Measurements from ENCODE around the gene WDR27. TPM values are rescaled to one million over a fixed set of nuclear protein-coding genes. Genes with fewer than 3 reads are reported as not detected.
"Not testable (repeated sequence)": the region's sequence is repeated elsewhere in the genome, so short reads cannot be mapped to it uniquely, and the experiment has no call there.

Gene WDR27
- total and polyA plus RNA-seq, 2 experiments from 2014 or later, result 54.4 to 83.0 TPM

- H3K27me3 ChIP-seq, result no peaks in the 10 kb centered on the region
- no peak for DNase-seq (ENCODE audit: low read depth in 1 of 2, low spot score in 1 of 2)
Measured at GRCh38 chr6:169445661-169446581, 255.9 kb downstream of the WDR27 start.

GRCh38 chr6:169445227-169445626, 256.6 kb downstream of the WDR27 start:
- DNase-seq (ENCODE audit: low read depth in 1 of 2, low spot score in 1 of 2), result no peak
- H3K27me3 ChIP-seq, result no peaks in the 10 kb centered on the region
- no peaks in the 10 kb centered on the region for H3K4me1 ChIP-seq (ENCODE audit: low read depth)
- TF ChIP-seq CTCF (IDR thresholded peaks at IDR 0.05; ENCODE audit: low read depth, low read length), result peak; percentile 11
- no peak overlapping the region for H3K4me3 ChIP-seq
- no peak overlapping the region for H3K27ac ChIP-seq
- H3K9me3 ChIP-seq (ENCODE audit: low read depth), result no peaks in the 10 kb centered on the region
- H3K36me3 ChIP-seq, result no peaks in the 10 kb centered on the region

More at GRCh38 chr6:169445661-169446581, 255.9 kb downstream of the WDR27 start:
- no peak for TF ChIP-seq CTCF (IDR thresholded peaks at IDR 0.05; ENCODE audit: low read depth, low read length)
- Histone ChIP-seq H3K4me1 (ENCODE audit: low read depth) (no peaks in the 10 kb centered on the region), H3K9me3 (ENCODE audit: low read depth) (no peaks in the 10 kb centered on the region), H3K36me3 (no peaks in the 10 kb centered on the region), H3K4me3 (no peak overlapping the region), H3K27ac (no peak overlapping the region)

GRCh38 chr6:169441292-169441691, 260.5 kb downstream of the WDR27 start:
- Histone ChIP-seq H3K4me3 (no peak overlapping the region), H3K27me3 (no peaks in the 10 kb centered on the region), H3K9me3 (ENCODE audit: low read depth) (no peaks in the 10 kb centered on the region), H3K36me3 (no peaks in the 10 kb centered on the region), H3K4me1 (ENCODE audit: low read depth) (no peaks in the 10 kb centered on the region), H3K27ac (no peak overlapping the region)
- no peak for DNase-seq (ENCODE audit: low read depth in 1 of 2, low spot score in 1 of 2)
- no peak for TF ChIP-seq CTCF (IDR thresholded peaks at IDR 0.05; ENCODE audit: low read depth, low read length)

- Histone ChIP-seq H3K27me3 (no peaks in the 10 kb centered on the region), H3K27ac (no peak overlapping the region), H3K36me3 (no peaks in the 10 kb centered on the region), H3K9me3 (ENCODE audit: low read depth) (no peaks in the 10 kb centered on the region), H3K4me3 (no peak overlapping the region), H3K4me1 (ENCODE audit: low read depth) (no peaks in the 10 kb centered on the region)
- DNase-seq (ENCODE audit: low read depth in 1 of 2, low spot score in 1 of 2), result no peak
- TF ChIP-seq CTCF (IDR thresholded peaks at IDR 0.05; ENCODE audit: low read depth, low read length), result no peak
Measured at GRCh38 chr6:169439710-169440109, 262.1 kb downstream of the WDR27 start.

- DNase-seq (ENCODE audit: low read depth in 1 of 2, low spot score in 1 of 2); H3K4me3 ChIP-seq; H3K9me3 ChIP-seq (ENCODE audit: low read depth); H3K27me3 ChIP-seq; H3K36me3 ChIP-seq; H3K4me1 ChIP-seq (ENCODE audit: low read depth); H3K27ac ChIP-seq: not testable (repeated sequence)
Measured at GRCh38 chr6:169434554-169434953, 267.3 kb downstream of the WDR27 start.

- Histone ChIP-seq H3K4me1 (ENCODE audit: low read depth) (peaks cover 7% of the 10 kb centered on the region), H3K9me3 (ENCODE audit: low read depth) (no peaks in the 10 kb centered on the region), H3K4me3 (no peak overlapping the region), H3K27ac (no peak overlapping the region), H3K27me3 (no peaks in the 10 kb centered on the region), H3K36me3 (no peaks in the 10 kb centered on the region)
- no peak for TF ChIP-seq CTCF (IDR thresholded peaks at IDR 0.05; ENCODE audit: low read depth, low read length)
- DNase-seq (ENCODE audit: low read depth in 1 of 2, low spot score in 1 of 2), result no peak
Measured at GRCh38 chr6:169429001-169429400, 272.8 kb downstream of the WDR27 start.
